ENCODE measurements around the gene NR4A1. TPM values are rescaled to one million over a fixed set of nuclear protein-coding genes. Genes with fewer than 3 reads are reported as not detected.

NR4A1 gene
- 10 to 100 TPM; 26.2 to 88.1 (median 59.4) TPM for total RNA-seq

GRCh38 chr12:52050758-52051541 is at the start of gene NR4A1:
TSS of gene NR4A1 (plus strand) at chr12:52051442. CDS start at chr12:52054329, 2,887 bp downstream.
- peaks cover 0 to 48% (median 20%) of the 10 kb centered on the region in 4 donors for H3K36me3 ChIP-seq
- WGBS = 1% methylated on average over 16 of the region's 77 CpGs
- H3K9me3 ChIP-seq = no peaks in the 10 kb centered on the region
- intact Hi-C loops (cut with DNase I) = no loop called here
- TF ChIP-seq EP300 (IDR thresholded peaks at IDR 0.05) (peak; percentile 98), CTCF (IDR thresholded peaks at IDR 0.05) (peak in 2 of 3 experiments; percentile 15 to 24), POLR2A (IDR thresholded peaks at IDR 0.05; ENCODE audit: low read depth) (peak; percentile 96), POLR2AphosphoS5 (IDR thresholded peaks at IDR 0.05) (peak; percentile 100)
- no peaks in the 10 kb centered on the region for H3K27me3 ChIP-seq
- peak within 1 kb of the TSS; percentile 65 to 75 (median 70) for H3K4me3 ChIP-seq
- H3K27ac ChIP-seq (replicated peaks in 1 of 4) = peak within 1 kb of the TSS; percentile 95 to 100 (median 98)
- peaks cover 66 to 79% (median 76%) of the 10 kb centered on the region in 4 donors for H3K4me1 ChIP-seq
- DNase-seq (ENCODE audit: extremely low spot score) = peak; percentile 100

- intact Hi-C loops (cut with DNase I) = no loop called here
- DNase-seq (ENCODE audit: extremely low spot score) = no peak
- Histone ChIP-seq H3K9me3 (no peaks in the 10 kb centered on the region), H3K36me3 (peaks cover 0 to 3% (median 0%) of the 10 kb centered on the region in 4 donors), H3K4me1 (peaks cover 22 to 40% (median 31%) of the 10 kb centered on the region in 4 donors), H3K27ac (replicated peaks in 1 of 4) (no peak overlapping the region), H3K27me3 (peaks cover 2 to 39% (median 14%) of the 10 kb centered on the region in 4 donors), H3K4me3 (no peak overlapping the region)
- TF ChIP-seq CTCF (IDR thresholded peaks at IDR 0.05) (no peak), POLR2AphosphoS5 (IDR thresholded peaks at IDR 0.05) (no peak), POLR2A (IDR thresholded peaks at IDR 0.05; ENCODE audit: low read depth) (no peak), EP300 (IDR thresholded peaks at IDR 0.05) (no peak)
- 91% methylated on average over 8 of the region's 8 CpGs for WGBS
Observed at GRCh38 chr12:52003016-52003550, 48.2 kb upstream of the NR4A1 start.

- Histone ChIP-seq H3K9me3 (no peaks in the 10 kb centered on the region), H3K4me3 (no peak overlapping the region), H3K27ac (replicated peaks in 1 of 4) (no peak overlapping the region), H3K36me3 (no peaks in the 10 kb centered on the region), H3K4me1 (peaks cover 22 to 45% (median 36%) of the 10 kb centered on the region in 4 donors), H3K27me3 (peaks cover 2 to 39% (median 14%) of the 10 kb centered on the region in 4 donors)
- TF ChIP-seq POLR2A (IDR thresholded peaks at IDR 0.05; ENCODE audit: low read depth) = no peak
- TF ChIP-seq POLR2AphosphoS5 (IDR thresholded peaks at IDR 0.05) = no peak
- TF ChIP-seq EP300 (IDR thresholded peaks at IDR 0.05) = no peak
- TF ChIP-seq CTCF (IDR thresholded peaks at IDR 0.05) = no peak
- DNase-seq (ENCODE audit: extremely low spot score) = no peak
- intact Hi-C loops (cut with DNase I) = no loop called here
- whole genome bisulfite sequencing = 73% methylated on average over 6 of the region's 6 CpGs
Observed at GRCh38 chr12:52003591-52003990, 47.7 kb upstream of the NR4A1 start.

GRCh38 chr12:52004042-52004648 is 47.1 kb upstream of the NR4A1 start:
- peaks cover 2 to 39% (median 14%) of the 10 kb centered on the region in 4 donors for H3K27me3 ChIP-seq
- DNase-seq (ENCODE audit: extremely low spot score) = no peak
- H3K36me3 ChIP-seq = peaks cover 0 to 4% (median 0%) of the 10 kb centered on the region in 4 donors
- intact Hi-C loops (cut with DNase I) = loop anchor here (2.0 kb wide), 1 partner anchor 19 kb away; no protein-coding TSS in a partner anchor
- no peak overlapping the region for H3K4me3 ChIP-seq
- TF ChIP-seq POLR2A (IDR thresholded peaks at IDR 0.05; ENCODE audit: low read depth) (no peak), EP300 (IDR thresholded peaks at IDR 0.05) (no peak), POLR2AphosphoS5 (IDR thresholded peaks at IDR 0.05) (peak in 1 of 2 donors; percentile 58), CTCF (IDR thresholded peaks at IDR 0.05) (peak; percentile 69 to 81 (median 77))
- no peak overlapping the region for H3K27ac ChIP-seq (replicated peaks in 1 of 4)
- 47% methylated on average over 5 of the region's 5 CpGs for WGBS
- H3K9me3 ChIP-seq = no peaks in the 10 kb centered on the region
- peaks cover 22 to 50% (median 41%) of the 10 kb centered on the region in 4 donors for H3K4me1 ChIP-seq
